BJ (cell line): ENCODE results near the gene ACAP1. TPM values are rescaled to one million over a fixed set of nuclear protein-coding genes. Genes with fewer than 3 reads are reported as not detected.

ENCODE experiments used
- CTCF ChIA-PET: fragments of 350-600 bp; formaldehyde crosslinking; extraction: SDS; loops from one replicate; lab custom pipeline; 2021; ENCODE audit warnings: antibody characterized with exemption, inconsistent platforms; lab: Yijun Ruan, JAX
- POLR2A ChIA-PET: fragments of 300-600 bp; sonication (Branson Sonifier 250); formaldehyde crosslinking; extraction: SDS; loops from one replicate; lab custom pipeline; 2021; ENCODE audit warnings: antibody characterized with exemption; lab: Charles Lee
- DNase-seq: peaks from one replicate; pipeline ENCODE4 v3.0.0-alpha.2; 2011; ENCODE audit warnings: low read depth
- H3K27me3 ChIP-seq: 2 replicates; pipeline ENCODE4 v1.6.0; 2011; ENCODE audit warnings: low read length; ENCODE audit not compliant: control insufficient read depth, insufficient read depth
- H3K36me3 ChIP-seq: 2 replicates; pipeline ENCODE4 v1.5.1; 2011; ENCODE audit warnings: low read length; ENCODE audit not compliant: control insufficient read depth, insufficient read depth
- H3K4me3 ChIP-seq: 2 replicates; pipeline ENCODE4 v1.5.1; 2011; ENCODE audit warnings: low read depth, mild to moderate bottlenecking, control low read depth, low read length
- CTCF ChIP-seq: IDR thresholded peaks from 2 replicates; pipeline ENCODE4 v1.5.1; 2011; ENCODE audit warnings: low read depth, mild to moderate bottlenecking, control low read depth, inconsistent platforms, low read length, moderate library complexity; ENCODE audit not compliant: insufficient read depth
- polyA plus RNA-seq: library from polyadenylated mRNA; depleted of rRNA; stranded (reverse); fragments of >200 nt; gene quantifications from 2 replicates; pipeline ENCODE4 v1.2.3, GENCODE V29; 2011

The ACAP1 gene
- polyA plus RNA-seq, 1 experiment: 1.7 TPM

DNA sequence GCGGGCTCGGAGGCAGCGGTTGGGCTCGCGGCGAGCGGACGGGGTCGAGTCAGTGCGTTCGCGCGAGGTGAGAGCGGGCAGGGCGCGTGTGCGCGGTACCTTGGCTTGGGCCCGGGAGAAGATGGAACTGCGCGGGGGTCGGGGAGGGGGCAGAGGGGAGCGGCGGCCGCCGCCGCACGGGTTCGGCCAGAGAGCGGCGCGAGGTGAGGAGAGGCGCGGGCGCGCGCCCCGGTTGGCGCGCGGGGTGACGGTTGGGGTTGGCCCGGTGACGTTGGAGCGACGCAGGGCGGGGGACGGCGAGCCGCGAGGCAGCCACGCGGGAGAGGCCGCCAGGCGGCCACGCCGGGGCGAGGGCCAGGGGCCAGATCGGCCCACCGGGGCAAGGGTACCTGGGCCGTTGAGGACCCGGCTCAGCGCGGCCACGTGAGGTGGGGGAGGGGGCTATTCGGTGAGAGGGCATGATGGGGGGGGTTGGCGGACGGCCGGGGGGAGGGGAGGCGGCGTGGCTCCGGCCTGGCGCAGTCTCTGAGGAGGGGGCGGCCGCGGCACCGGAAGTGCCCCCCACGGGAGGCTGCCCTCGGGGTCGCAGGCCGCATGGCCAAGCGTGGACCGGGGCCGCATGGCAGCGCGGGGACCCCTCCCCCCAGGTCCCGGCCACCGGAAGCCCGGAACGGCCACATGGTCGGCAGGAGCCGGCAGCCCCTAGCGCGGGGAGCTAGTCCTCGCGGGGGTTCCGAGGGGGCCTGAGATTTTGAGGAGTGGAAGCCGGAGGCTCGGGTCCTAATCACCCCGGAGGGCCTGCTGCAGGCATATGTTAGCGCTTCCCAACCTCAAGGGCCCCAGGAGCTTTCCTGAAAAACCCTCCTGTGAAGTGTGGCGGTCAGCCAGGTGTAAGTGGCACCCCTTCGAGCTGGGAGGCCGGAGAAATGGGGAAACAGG, 28.4 kb upstream of the ACAP1 start:
- H3K36me3 ChIP-seq: peaks cover 26% of the 10 kb centered on the region
- CTCF ChIA-PET: interaction anchor here (0.6 to 1.6 kb wide), 2 partner anchors 12 to 65 kb away, joined by 3 to 7 read pairs; partner anchors contain the start of gene GABARAP
- H3K27me3 ChIP-seq: no peaks in the 10 kb centered on the region
- H3K4me3 ChIP-seq: peak overlapping the region; percentile 71
- DNase-seq: no peak
- POLR2A ChIA-PET: no interaction called here
- TF ChIP-seq CTCF: no peak

GRCh38 chr17:7308625-7309433, 27.5 kb upstream of the ACAP1 start:
- Histone ChIP-seq H3K4me3 (peak overlapping the region; percentile 71), H3K36me3 (peaks cover 33% of the 10 kb centered on the region), H3K27me3 (no peaks in the 10 kb centered on the region)
- ChIA-PET CTCF (interaction anchor here (0.6 to 1.6 kb wide), 7 partner anchors 13 to 66 kb away, joined by 3 to 7 read pairs (median 3); partner anchors contain the start of genes GABARAP, NEURL4 and SLC2A4), POLR2A (no interaction called here)
- DNase-seq: peak; percentile 38
- no peak for TF ChIP-seq CTCF

- no peak overlapping the region; the same call in 1 of the 2 replicates for H3K4me3 ChIP-seq
- peaks cover 36% of the 10 kb centered on the region for H3K36me3 ChIP-seq
- DNase-seq: no peak
- TF ChIP-seq CTCF: no peak
- ChIA-PET CTCF (interaction anchor here (0.6 to 1.6 kb wide), 7 partner anchors 13 to 251 kb away, joined by 3 to 7 read pairs (median 3); partner anchors contain the start of genes NEURL4 and SLC2A4), POLR2A (no interaction called here)
- H3K27me3 ChIP-seq: no peaks in the 10 kb centered on the region
Measured at GRCh38 chr17:7309628-7310027, 26.7 kb upstream of the ACAP1 start.

- TF ChIP-seq CTCF: no peak
- CTCF ChIA-PET: no interaction called here
- DNase-seq: no peak
- POLR2A ChIA-PET: no interaction called here
- Histone ChIP-seq H3K36me3 (peaks cover 39% of the 10 kb centered on the region), H3K4me3 (no peak overlapping the region), H3K27me3 (no peaks in the 10 kb centered on the region)
Measured at GRCh38 chr17:7311110-7311705, 25.1 kb upstream of the ACAP1 start.
